Measurements from ENCODE around the gene U2SURP. TPM values are rescaled to one million over a fixed set of nuclear protein-coding genes. Genes with fewer than 3 reads are reported as not detected.
A peak's percentile ranks its signal among the peaks of the same experiment; 100 is the strongest.
"Not testable (repeated sequence)": the region's sequence is repeated elsewhere in the genome, so short reads cannot be mapped to it uniquely, and the experiment has no call there.

Gene U2SURP
- total RNA-seq, 1 donor, result 85.0 TPM

- peak; percentile 68 for TF ChIP-seq CTCF (IDR thresholded peaks at IDR 0.05; ENCODE audit: extremely low read depth, low read depth, low read length)
- peak overlapping the region; percentile 60 for H2AFZ ChIP-seq (ENCODE audit: low read length)
- H3K4me3 ChIP-seq (ENCODE audit: insufficient read depth, low read length), result no peak overlapping the region
- H3K27me3 ChIP-seq (ENCODE audit: insufficient read depth, low read length), result no peaks in the 10 kb centered on the region
- no peaks in the 10 kb centered on the region for H3K36me3 ChIP-seq (ENCODE audit: insufficient read depth, low read length)
- no peak overlapping the region for H3K27ac ChIP-seq (ENCODE audit: low read depth, low read length)
- no peaks in the 10 kb centered on the region for H4K20me1 ChIP-seq (ENCODE audit: insufficient read depth, low read length)
- no peaks in the 10 kb centered on the region for H3K9me3 ChIP-seq (ENCODE audit: low read depth, low read length)
- no peaks in the 10 kb centered on the region for H3K4me1 ChIP-seq (ENCODE audit: insufficient read depth, low read length)
- no peaks in the 10 kb centered on the region for H3K79me2 ChIP-seq (ENCODE audit: insufficient read depth, low read length)
- no peak overlapping the region for H3K4me2 ChIP-seq (ENCODE audit: insufficient read depth, low read length)
- peak; percentile 84 for DNase-seq (ENCODE audit: insufficient read length, low spot score, missing footprints)
Measured at GRCh38 chr3:142987080-142987700, 14.2 kb upstream of the U2SURP start.

DNA sequence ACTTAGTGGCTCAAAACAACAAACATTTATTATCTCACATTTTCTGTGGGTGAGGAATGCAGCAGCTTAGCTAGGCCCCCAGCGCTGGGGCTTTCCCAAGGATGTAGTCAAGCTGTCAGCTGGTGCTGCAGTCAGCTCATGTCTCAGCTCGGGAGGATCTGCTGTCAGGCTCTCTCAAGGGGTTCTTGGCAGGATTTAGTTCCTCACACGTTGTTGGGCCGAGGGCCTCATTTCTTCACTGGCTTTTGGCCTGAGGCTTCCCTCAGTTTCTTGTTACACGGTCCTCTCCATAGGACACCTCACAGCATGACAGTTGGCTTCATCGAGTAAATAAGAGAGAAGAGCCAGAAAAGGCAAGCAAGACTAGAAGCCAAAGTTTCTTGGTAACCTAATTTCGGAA is 13.7 kb upstream of the U2SURP start:
- no peak overlapping the region for H3K4me2 ChIP-seq (ENCODE audit: insufficient read depth, low read length)
- no peaks in the 10 kb centered on the region for H3K4me1 ChIP-seq (ENCODE audit: insufficient read depth, low read length)
- no peak for DNase-seq (ENCODE audit: insufficient read length, low spot score, missing footprints)
- peak overlapping the region; percentile 60 for H2AFZ ChIP-seq (ENCODE audit: low read length)
- H3K4me3 ChIP-seq (ENCODE audit: insufficient read depth, low read length), result no peak overlapping the region
- H4K20me1 ChIP-seq (ENCODE audit: insufficient read depth, low read length), result no peaks in the 10 kb centered on the region
- TF ChIP-seq CTCF (IDR thresholded peaks at IDR 0.05; ENCODE audit: extremely low read depth, low read depth, low read length), result no peak
- no peaks in the 10 kb centered on the region for H3K36me3 ChIP-seq (ENCODE audit: insufficient read depth, low read length)
- no peaks in the 10 kb centered on the region for H3K27me3 ChIP-seq (ENCODE audit: insufficient read depth, low read length)
- H3K27ac ChIP-seq (ENCODE audit: low read depth, low read length), result no peak overlapping the region
- no peaks in the 10 kb centered on the region for H3K79me2 ChIP-seq (ENCODE audit: insufficient read depth, low read length)
- H3K9me3 ChIP-seq (ENCODE audit: low read depth, low read length), result no peaks in the 10 kb centered on the region

DNA sequence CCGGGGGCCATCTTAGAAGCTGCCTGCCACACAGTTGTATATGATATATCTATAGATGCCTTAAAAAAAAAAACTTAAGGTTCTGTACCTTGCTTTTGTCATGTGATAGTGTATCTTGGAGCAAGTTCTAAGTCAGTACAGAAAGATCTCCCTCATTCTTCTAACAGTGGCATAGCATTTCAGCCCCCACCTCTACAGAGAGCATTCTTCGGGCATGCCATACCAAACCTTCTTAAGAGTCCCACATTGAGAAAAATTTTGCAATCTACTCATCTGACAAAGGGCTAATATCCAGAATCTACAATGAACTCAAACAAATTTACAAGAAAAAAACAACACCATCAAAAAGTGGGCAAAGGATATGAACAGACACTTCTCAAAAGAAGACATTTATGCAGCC is 13.1 kb upstream of the U2SURP start:
- DNase-seq (ENCODE audit: insufficient read length, low spot score, missing footprints); H3K27ac ChIP-seq (ENCODE audit: low read depth, low read length); H3K79me2 ChIP-seq (ENCODE audit: insufficient read depth, low read length); H3K36me3 ChIP-seq (ENCODE audit: insufficient read depth, low read length); H3K9me3 ChIP-seq (ENCODE audit: low read depth, low read length); H4K20me1 ChIP-seq (ENCODE audit: insufficient read depth, low read length); H3K27me3 ChIP-seq (ENCODE audit: insufficient read depth, low read length); H3K4me1 ChIP-seq (ENCODE audit: insufficient read depth, low read length); H3K4me3 ChIP-seq (ENCODE audit: insufficient read depth, low read length); H3K4me2 ChIP-seq (ENCODE audit: insufficient read depth, low read length): not testable (repeated sequence)
- H2AFZ ChIP-seq (ENCODE audit: low read length), result peak overlapping the region; percentile 60

- H3K27ac ChIP-seq (ENCODE audit: low read depth, low read length); H2AFZ ChIP-seq (ENCODE audit: low read length); H3K36me3 ChIP-seq (ENCODE audit: insufficient read depth, low read length); H3K4me1 ChIP-seq (ENCODE audit: insufficient read depth, low read length); H3K27me3 ChIP-seq (ENCODE audit: insufficient read depth, low read length); H3K79me2 ChIP-seq (ENCODE audit: insufficient read depth, low read length); DNase-seq (ENCODE audit: insufficient read length, low spot score, missing footprints); H4K20me1 ChIP-seq (ENCODE audit: insufficient read depth, low read length); H3K4me2 ChIP-seq (ENCODE audit: insufficient read depth, low read length); H3K4me3 ChIP-seq (ENCODE audit: insufficient read depth, low read length); H3K9me3 ChIP-seq (ENCODE audit: low read depth, low read length): not testable (repeated sequence)
Measured at GRCh38 chr3:142988826-142989225, 12.5 kb upstream of the U2SURP start.

DNA sequence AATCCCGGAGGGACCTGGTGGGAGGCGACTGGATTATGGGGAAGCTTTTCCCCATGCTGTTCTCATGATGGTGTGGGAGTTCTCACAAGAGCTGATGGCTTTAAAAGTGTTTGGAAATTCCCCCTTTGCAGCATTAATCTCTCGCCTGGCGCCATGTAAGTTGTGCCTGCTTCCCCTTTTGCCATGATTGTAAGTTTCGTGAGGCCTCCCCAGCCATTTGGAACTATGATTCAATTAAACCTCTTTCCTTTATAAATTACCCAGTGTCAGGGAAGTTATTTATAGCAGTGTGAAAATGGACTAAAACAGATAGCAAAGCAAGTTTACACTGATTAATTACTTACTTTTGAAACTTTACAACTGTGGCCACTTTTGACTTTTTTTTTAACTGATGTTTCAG is 10.6 kb upstream of the U2SURP start:
- H2AFZ ChIP-seq (ENCODE audit: low read length), result no peak overlapping the region

More for the DNA sequence above, 10.6 kb upstream of the U2SURP start:
- no peaks in the 10 kb centered on the region for H3K27me3 ChIP-seq (ENCODE audit: insufficient read depth, low read length)
- TF ChIP-seq CTCF (IDR thresholded peaks at IDR 0.05; ENCODE audit: extremely low read depth, low read depth, low read length), result no peak
- no peaks in the 10 kb centered on the region for H3K79me2 ChIP-seq (ENCODE audit: insufficient read depth, low read length)
- H4K20me1 ChIP-seq (ENCODE audit: insufficient read depth, low read length), result no peaks in the 10 kb centered on the region
- H3K4me1 ChIP-seq (ENCODE audit: insufficient read depth, low read length), result no peaks in the 10 kb centered on the region
- no peak overlapping the region for H3K4me2 ChIP-seq (ENCODE audit: insufficient read depth, low read length)
- no peaks in the 10 kb centered on the region for H3K36me3 ChIP-seq (ENCODE audit: insufficient read depth, low read length)
- DNase-seq (ENCODE audit: insufficient read length, low spot score, missing footprints), result no peak
- H3K27ac ChIP-seq (ENCODE audit: low read depth, low read length), result no peak overlapping the region
- no peak overlapping the region for H3K4me3 ChIP-seq (ENCODE audit: insufficient read depth, low read length)
- H3K9me3 ChIP-seq (ENCODE audit: low read depth, low read length), result no peaks in the 10 kb centered on the region
